Measurements from ENCODE around the gene EHBP1L1.
A peak's percentile ranks its signal among the peaks of the same experiment; 100 is the strongest.

Gene EHBP1L1

GRCh38 chr11:65624931-65625627, 49.2 kb downstream of the EHBP1L1 start:
- no peak for ATAC-seq
- TF ChIP-seq ZNF565 (CRISPR knock-in tag; conservative IDR thresholded peaks at IDR 0.05; ENCODE audit: low read depth) = no peak
- TF ChIP-seq RARB (CRISPR knock-in tag; IDR thresholded peaks at IDR 0.05) = no peak
- no peak for TF ChIP-seq ISL1 (CRISPR knock-in tag; IDR thresholded peaks at IDR 0.05)
- no peak for TF ChIP-seq ZC3H10 (CRISPR knock-in tag; IDR thresholded peaks at IDR 0.05)
- no peak for TF ChIP-seq TCF4 (CRISPR knock-in tag; IDR thresholded peaks at IDR 0.05; ENCODE audit: borderline replicate concordance)
- TF ChIP-seq ZFP3 (CRISPR knock-in tag; IDR thresholded peaks at IDR 0.05) = no peak
- TF ChIP-seq ARNTL (CRISPR knock-in tag; IDR thresholded peaks at IDR 0.05; ENCODE audit: borderline replicate concordance, low read depth) = no peak
- no peak for TF ChIP-seq ZNF70 (CRISPR knock-in tag; IDR thresholded peaks at IDR 0.05)
- TF ChIP-seq POU6F1 (CRISPR knock-in tag; IDR thresholded peaks at IDR 0.05; ENCODE audit: borderline replicate concordance, low read depth) = no peak
- TF ChIP-seq TOX (CRISPR knock-in tag; IDR thresholded peaks at IDR 0.05; ENCODE audit: borderline replicate concordance) = no peak
- no peak for TF ChIP-seq OSR1 (CRISPR knock-in tag; IDR thresholded peaks at IDR 0.05)
- TF ChIP-seq SNAI2 (CRISPR knock-in tag; IDR thresholded peaks at IDR 0.05) = no peak
- no peak for TF ChIP-seq ESRRG (CRISPR knock-in tag; IDR thresholded peaks at IDR 0.05)

- no peak for TF ChIP-seq ZNF8 (CRISPR knock-in tag; IDR thresholded peaks at IDR 0.05)
- no peak for TF ChIP-seq CSRNP3 (CRISPR knock-in tag; IDR thresholded peaks at IDR 0.05)
- TF ChIP-seq PPARA (CRISPR knock-in tag; IDR thresholded peaks at IDR 0.05; ENCODE audit: borderline replicate concordance) = no peak
- no peak for TF ChIP-seq TOX (CRISPR knock-in tag; IDR thresholded peaks at IDR 0.05; ENCODE audit: borderline replicate concordance)
- TF ChIP-seq ZFP30 (CRISPR knock-in tag; IDR thresholded peaks at IDR 0.05) = no peak
- TF ChIP-seq ESRRG (CRISPR knock-in tag; IDR thresholded peaks at IDR 0.05) = no peak
- TF ChIP-seq CREB5 (CRISPR knock-in tag; IDR thresholded peaks at IDR 0.05; ENCODE audit: low read depth) = no peak
- TF ChIP-seq POU6F1 (CRISPR knock-in tag; IDR thresholded peaks at IDR 0.05; ENCODE audit: borderline replicate concordance, low read depth) = no peak
- no peak for TF ChIP-seq RARB (CRISPR knock-in tag; IDR thresholded peaks at IDR 0.05)
- TF ChIP-seq BACH2 (CRISPR knock-in tag; IDR thresholded peaks at IDR 0.05; ENCODE audit: borderline replicate concordance) = no peak
- TF ChIP-seq CSDC2 (CRISPR knock-in tag; IDR thresholded peaks at IDR 0.05) = no peak
- no peak for TF ChIP-seq ZC3H10 (CRISPR knock-in tag; IDR thresholded peaks at IDR 0.05)
- no peak for TF ChIP-seq GLIS3 (CRISPR knock-in tag; IDR thresholded peaks at IDR 0.05)
- no peak for TF ChIP-seq PATZ1 (CRISPR knock-in tag; IDR thresholded peaks at IDR 0.05; ENCODE audit: borderline replicate concordance)
- TF ChIP-seq TCF4 (CRISPR knock-in tag; IDR thresholded peaks at IDR 0.05; ENCODE audit: borderline replicate concordance) = no peak
- no peak for TF ChIP-seq ZFP3 (CRISPR knock-in tag; IDR thresholded peaks at IDR 0.05)
- TF ChIP-seq SNAI2 (CRISPR knock-in tag; IDR thresholded peaks at IDR 0.05) = no peak
- TF ChIP-seq ZNF70 (CRISPR knock-in tag; IDR thresholded peaks at IDR 0.05) = no peak
- no peak for TF ChIP-seq TSHZ2 (CRISPR knock-in tag; IDR thresholded peaks at IDR 0.05)
- ATAC-seq = peak; percentile 78
Observed at GRCh38 chr11:65625628-65626342, 49.9 kb downstream of the EHBP1L1 start.
